ENCODE results near the gene LHX3. TPM values are rescaled to one million over a fixed set of nuclear protein-coding genes. Genes with fewer than 3 reads are reported as not detected.
A peak's percentile ranks its signal among the peaks of the same experiment; 100 is the strongest.

LHX3 gene
- total and polyA plus RNA-seq, 2 donors (not counting 1 experiment from before 2014, with no cell fraction given) = 0.07 to 0.30 TPM

DNA sequence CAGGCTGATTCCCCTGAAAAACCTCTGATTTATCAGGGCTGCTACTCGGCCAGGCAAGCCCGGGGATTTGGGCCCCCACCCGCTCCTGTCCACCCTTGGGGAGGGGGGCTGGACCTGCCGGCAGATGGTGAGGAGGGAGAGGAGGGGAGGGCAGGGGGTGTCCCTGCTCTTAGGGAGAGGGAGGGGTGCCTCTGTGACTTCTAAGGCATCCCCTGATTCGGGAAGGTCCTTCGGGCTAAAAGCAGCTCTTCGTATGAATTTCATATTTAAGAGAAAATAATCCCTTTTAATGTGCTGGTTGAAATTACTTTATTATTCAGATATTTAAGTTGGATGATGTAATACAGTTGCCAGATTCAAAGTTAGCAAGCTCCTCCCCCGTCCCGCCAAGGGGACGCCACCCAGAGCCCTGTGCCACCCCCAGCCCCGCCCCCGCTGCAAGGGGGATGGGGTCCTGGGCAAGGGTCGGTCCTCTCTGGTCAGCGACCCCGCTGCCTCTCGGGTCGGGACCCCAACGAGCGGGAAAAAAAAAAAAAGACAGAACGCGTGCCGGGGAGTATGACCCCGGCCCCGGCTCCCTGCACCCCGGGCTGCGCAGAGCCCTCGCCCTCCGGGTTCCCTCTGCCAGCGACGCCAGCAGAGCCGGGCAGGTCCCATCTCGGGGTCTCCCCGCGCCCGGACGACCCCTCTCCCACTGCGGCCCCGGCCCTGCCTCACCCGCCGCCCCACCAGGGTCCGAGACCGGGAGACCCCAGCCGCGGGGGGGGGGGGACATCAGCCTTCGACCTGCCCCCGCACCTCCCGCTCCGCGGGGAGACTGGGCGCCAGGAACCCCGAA lies 12.4 kb downstream of the LHX3 start:
- Mint-ChIP-seq H3K9me3 (ENCODE audit: insufficient read depth) (no peaks in the 10 kb centered on the region), H3K27ac (no peak overlapping the region), H3K4me1 (peaks cover 18% of the 10 kb centered on the region), H3K27me3 (peaks cover 38% of the 10 kb centered on the region), H3K4me3 (no peak overlapping the region)
- H3K36me3 ChIP-seq (replicated peaks in 1 of 2; ENCODE audit: control extremely low read depth in 1 of 2, control insufficient read depth in 1 of 2, extremely low read depth in 1 of 2, insufficient read depth in 2 of 2, low read length in 1 of 2) = no peaks in the 10 kb centered on the region
- H2AFZ ChIP-seq (ENCODE audit: insufficient read depth, low read depth, low read length, poor library complexity, severe bottlenecking) = no peak overlapping the region
- TF ChIP-seq EZH2 (IDR thresholded peaks at IDR 0.05; ENCODE audit: borderline replicate concordance, insufficient read depth, low read depth, low read length, poor library complexity, severe bottlenecking) = no peak
- TF ChIP-seq, protein P1, sequence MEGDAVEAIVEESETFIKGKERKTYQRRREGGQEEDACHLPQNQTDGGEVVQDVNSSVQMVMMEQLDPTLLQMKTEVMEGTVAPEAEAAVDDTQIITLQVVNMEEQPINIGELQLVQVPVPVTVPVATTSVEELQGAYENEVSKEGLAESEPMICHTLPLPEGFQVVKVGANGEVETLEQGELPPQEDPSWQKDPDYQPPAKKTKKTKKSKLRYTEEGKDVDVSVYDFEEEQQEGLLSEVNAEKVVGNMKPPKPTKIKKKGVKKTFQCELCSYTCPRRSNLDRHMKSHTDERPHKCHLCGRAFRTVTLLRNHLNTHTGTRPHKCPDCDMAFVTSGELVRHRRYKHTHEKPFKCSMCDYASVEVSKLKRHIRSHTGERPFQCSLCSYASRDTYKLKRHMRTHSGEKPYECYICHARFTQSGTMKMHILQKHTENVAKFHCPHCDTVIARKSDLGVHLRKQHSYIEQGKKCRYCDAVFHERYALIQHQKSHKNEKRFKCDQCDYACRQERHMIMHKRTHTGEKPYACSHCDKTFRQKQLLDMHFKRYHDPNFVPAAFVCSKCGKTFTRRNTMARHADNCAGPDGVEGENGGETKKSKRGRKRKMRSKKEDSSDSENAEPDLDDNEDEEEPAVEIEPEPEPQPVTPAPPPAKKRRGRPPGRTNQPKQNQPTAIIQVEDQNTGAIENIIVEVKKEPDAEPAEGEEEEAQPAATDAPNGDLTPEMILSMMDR (IDR thresholded peaks at IDR 0.05) = no peak
- WGBS (ENCODE audit: insufficient coverage) = 6% methylated on average over 48 of the region's 51 CpGs
- H3K4me1 ChIP-seq (ENCODE audit: control insufficient read depth in 2 of 2, insufficient read depth in 2 of 2, low read length in 2 of 2) = peaks cover 27 to 34% of the 10 kb centered on the region in 2 donors
- CTCF ChIA-PET = interaction anchor here (1.0 to 1.3 kb wide), 3 partner anchors 22 to 224 kb away, joined by 3 to 4 read pairs (median 3); no protein-coding TSS in a partner anchor
- DNase-seq = no peak
- no peak overlapping the region for H3K9ac ChIP-seq (ENCODE audit: low read length)
- no peak overlapping the region for H3K27ac ChIP-seq (ENCODE audit: low read length in 2 of 2)
- POLR2A ChIA-PET = no interaction called here
- H4K20me1 ChIP-seq (ENCODE audit: control insufficient read depth, insufficient read depth, low read length, poor library complexity, severe bottlenecking) = no peaks in the 10 kb centered on the region
- peak overlapping the region; percentile 41 for H3K4me2 ChIP-seq (replicated peaks; ENCODE audit: low read depth, low read length, poor library complexity, severe bottlenecking)
- peaks cover 0 to 35% (median 0%) of the 10 kb centered on the region in 3 donors for H3K9me3 ChIP-seq (ENCODE audit: control extremely low read depth in 1 of 3, control insufficient read depth in 2 of 3, insufficient read depth in 1 of 3, low read length in 2 of 3)
- ATAC-seq (ENCODE audit: low read depth) = no peak
- intact Hi-C loops (cut with micrococcal nuclease) = loop anchor here (5.0 kb wide), 1 partner anchor 45 kb away; no protein-coding TSS in a partner anchor
- H3K27me3 ChIP-seq (replicated peaks in 1 of 4; ENCODE audit: control extremely low read depth in 1 of 4, control insufficient read depth in 3 of 4, insufficient read depth in 4 of 4, low read length in 3 of 4) = peaks cover 0 to 90% (median 40%) of the 10 kb centered on the region in 4 experiments
- no peak overlapping the region for H3K4me3 ChIP-seq (ENCODE audit: control extremely low read depth in 1 of 5, extremely low read depth in 1 of 5, insufficient read depth in 1 of 5, low read depth in 2 of 5, low read length in 4 of 5)
- H3K79me2 ChIP-seq (ENCODE audit: control insufficient read depth, insufficient read depth, low read length) = no peaks in the 10 kb centered on the region

DNA sequence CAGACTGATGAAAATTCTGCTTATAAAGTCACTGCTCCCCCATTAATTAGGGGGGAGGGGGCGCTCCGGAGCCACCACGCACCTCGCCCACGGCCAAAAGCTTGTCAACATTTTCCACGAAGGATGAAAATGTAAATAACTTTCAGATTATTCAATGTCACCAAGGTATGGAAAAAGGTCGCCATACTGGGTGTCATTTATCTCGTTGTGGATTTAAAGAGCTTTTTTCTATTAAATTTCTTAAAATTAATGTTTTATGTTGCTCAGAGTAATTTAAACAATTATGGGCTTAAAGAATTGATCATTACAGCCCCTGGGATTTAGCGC lies 13.0 kb downstream of the LHX3 start:
- H3K4me1 Mint-ChIP-seq = peaks cover 17% of the 10 kb centered on the region
- Histone ChIP-seq H3K4me2 (replicated peaks; ENCODE audit: low read depth, low read length, poor library complexity, severe bottlenecking) (no peak overlapping the region), H3K4me1 (ENCODE audit: control insufficient read depth in 2 of 2, insufficient read depth in 2 of 2, low read length in 2 of 2) (peaks cover 22 to 30% of the 10 kb centered on the region in 2 donors), H3K36me3 (replicated peaks in 1 of 2; ENCODE audit: control extremely low read depth in 1 of 2, control insufficient read depth in 1 of 2, extremely low read depth in 1 of 2, insufficient read depth in 2 of 2, low read length in 1 of 2) (no peaks in the 10 kb centered on the region), H3K4me3 (ENCODE audit: control extremely low read depth in 1 of 5, extremely low read depth in 1 of 5, insufficient read depth in 1 of 5, low read depth in 2 of 5, low read length in 4 of 5) (no peak overlapping the region), H2AFZ (ENCODE audit: insufficient read depth, low read depth, low read length, poor library complexity, severe bottlenecking) (no peak overlapping the region), H3K27me3 (replicated peaks in 1 of 4; ENCODE audit: control extremely low read depth in 1 of 4, control insufficient read depth in 3 of 4, insufficient read depth in 4 of 4, low read length in 3 of 4) (peaks cover 0 to 90% (median 37%) of the 10 kb centered on the region in 4 experiments), H3K9ac (ENCODE audit: low read length) (no peak overlapping the region), H4K20me1 (ENCODE audit: control insufficient read depth, insufficient read depth, low read length, poor library complexity, severe bottlenecking) (no peaks in the 10 kb centered on the region), H3K9me3 (ENCODE audit: control extremely low read depth in 1 of 3, control insufficient read depth in 2 of 3, insufficient read depth in 1 of 3, low read length in 2 of 3) (peaks cover 0 to 31% (median 0%) of the 10 kb centered on the region in 3 donors), H3K79me2 (ENCODE audit: control insufficient read depth, insufficient read depth, low read length) (no peaks in the 10 kb centered on the region), H3K27ac (ENCODE audit: low read length in 2 of 2) (no peak overlapping the region)
- no peaks in the 10 kb centered on the region for H3K9me3 Mint-ChIP-seq (ENCODE audit: insufficient read depth)
- intact Hi-C loops (cut with micrococcal nuclease) = loop anchor here (5.0 kb wide), 1 partner anchor 45 kb away; no protein-coding TSS in a partner anchor
- ATAC-seq (ENCODE audit: low read depth) (no peak), DNase-seq (no peak)
- H3K27me3 Mint-ChIP-seq = peaks cover 43% of the 10 kb centered on the region
- TF ChIP-seq, protein P1 (IDR thresholded peaks at IDR 0.05) = no peak
- TF ChIP-seq EZH2 (IDR thresholded peaks at IDR 0.05; ENCODE audit: borderline replicate concordance, insufficient read depth, low read depth, low read length, poor library complexity, severe bottlenecking) = no peak
- WGBS (ENCODE audit: insufficient coverage) = 30% methylated on average over 1 of the region's 9 CpGs
- ChIA-PET POLR2A (no interaction called here), CTCF (interaction anchor here (1.0 to 1.3 kb wide), 3 partner anchors 22 to 224 kb away, joined by 3 to 4 read pairs (median 3); no protein-coding TSS in a partner anchor)
- H3K4me3 Mint-ChIP-seq = no peak overlapping the region
- H3K27ac Mint-ChIP-seq = no peak overlapping the region

Measured in B cell (primary cell).